Mucosa of gallbladder (tissue), 1 donor: Measurements from ENCODE around the gene RTP5. TPM values are rescaled to one million over a fixed set of nuclear protein-coding genes. Genes with fewer than 3 reads are reported as not detected.
A peak's percentile ranks its signal among the peaks of the same experiment; 100 is the strongest.

Experiments used
- DNase-seq: peaks from one replicate; pipeline ENCODE4 v3.0.0-alpha.2; 2020; ENCODE audit warnings: low spot score
- total RNA-seq: library from RNA; stranded (reverse); gene quantifications from one replicate; pipeline ENCODE4 v1.2.1, GENCODE V29; 2021
- donor health status: DM: no; HTN: no; CAD: no.

The RTP5 gene
- total RNA-seq, 1 donor from 2014 or later: not detected

- DNase-seq: no peak
Observed at GRCh38 chr2:241870611-241871537, 1.3 kb downstream of the RTP5 start.

DNA sequence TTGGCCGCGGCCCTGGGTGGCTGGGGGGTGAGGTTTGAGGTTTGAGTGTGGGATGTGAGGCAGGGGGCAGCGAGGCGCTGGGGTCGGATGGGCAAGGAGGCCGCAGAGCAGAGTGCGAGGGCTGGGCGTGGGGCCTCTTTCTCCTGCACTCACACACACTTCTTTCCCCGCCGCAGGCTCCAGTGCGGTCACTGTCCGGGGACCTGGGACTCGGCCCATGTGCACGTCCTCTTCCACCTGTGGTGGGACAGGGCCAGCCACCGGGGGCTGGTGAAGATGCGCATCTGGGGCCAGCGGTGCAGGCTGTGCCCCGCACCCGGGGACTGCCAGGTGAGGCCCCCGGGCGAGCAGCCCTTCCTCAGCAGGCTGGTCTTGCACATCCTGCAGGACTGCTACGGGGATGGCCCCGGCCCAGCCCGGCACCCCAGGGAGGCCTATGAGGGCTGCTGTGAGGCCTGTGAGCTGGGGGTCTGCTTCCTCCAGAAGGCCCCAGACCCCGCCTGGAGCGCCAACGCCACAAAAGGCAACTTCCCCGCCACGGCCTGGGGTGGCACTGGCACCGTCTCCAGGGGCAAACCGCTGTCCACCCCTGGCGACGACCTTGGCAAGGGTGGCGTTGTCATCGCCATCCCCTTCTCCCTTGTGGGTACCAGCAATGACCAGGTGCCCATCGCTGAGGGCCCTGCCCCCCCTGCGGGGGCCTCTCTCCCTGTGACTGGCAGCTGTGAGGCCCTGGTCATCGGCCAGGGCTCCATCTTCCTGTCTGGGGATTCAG, 2.2 kb downstream of the RTP5 start:
- DNase-seq: no peak

DNA sequence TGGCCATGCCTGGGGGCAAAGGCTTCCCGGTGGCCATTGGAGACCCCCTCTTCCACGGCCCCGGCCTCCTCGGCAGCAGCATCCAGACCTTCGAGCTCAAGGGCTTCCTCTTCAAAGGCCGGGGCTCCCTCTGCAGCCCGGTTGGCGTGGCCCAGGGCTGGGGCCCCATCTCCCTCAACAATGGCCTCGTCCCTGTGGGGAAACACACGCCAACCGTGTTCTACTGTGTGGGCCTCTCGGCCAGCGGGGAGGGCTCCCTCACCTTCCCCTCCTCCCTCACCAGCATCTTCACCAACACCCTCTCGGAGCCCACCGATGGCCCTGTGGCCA, 2.7 kb downstream of the RTP5 start:
- no peak for DNase-seq

DNA sequence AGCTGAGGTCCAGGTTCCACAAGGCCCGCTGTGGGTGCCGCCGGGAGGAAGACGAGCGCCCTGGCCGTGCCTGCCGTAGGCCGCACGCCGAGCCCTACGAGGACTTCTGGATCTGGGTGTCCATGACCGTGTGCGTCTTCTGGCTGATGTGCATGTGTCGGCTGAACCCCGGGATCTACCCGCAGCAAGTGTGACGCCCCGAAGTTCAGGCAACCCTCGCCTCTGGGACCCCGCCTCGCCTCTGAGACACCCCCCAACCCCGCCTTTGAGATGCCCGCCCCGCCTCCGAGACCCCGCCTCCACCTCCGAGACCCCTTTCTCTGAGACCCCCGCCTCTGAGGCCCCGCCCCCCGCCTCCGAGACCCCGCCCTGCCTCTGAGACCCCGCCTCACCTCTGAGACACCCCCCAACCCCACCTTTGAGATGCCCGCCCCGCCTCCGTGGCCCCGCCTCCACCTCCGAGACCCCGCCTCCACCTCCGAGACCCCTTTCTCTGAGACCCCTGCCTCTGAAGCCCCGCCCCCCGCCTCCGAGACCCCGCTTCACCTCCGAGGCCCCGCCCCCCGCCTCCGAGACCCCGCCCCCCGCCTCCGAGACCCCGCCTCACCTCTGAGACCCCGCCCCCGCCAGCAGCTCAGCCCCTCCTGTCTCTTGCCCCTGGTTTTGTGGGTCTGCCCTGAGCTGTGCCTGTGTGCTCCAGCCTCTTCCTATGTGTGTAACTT, 3.7 kb downstream of the RTP5 start:
- DNase-seq: no peak

- no peak for DNase-seq
Observed at GRCh38 chr2:241873803-241874110, 4.2 kb downstream of the RTP5 start.

- no peak for DNase-seq
Observed at GRCh38 chr2:241874277-241874925, 4.9 kb downstream of the RTP5 start.

- DNase-seq: peak; percentile 48
Observed at GRCh38 chr2:241875754-241876527, 6.4 kb downstream of the RTP5 start.

- DNase-seq: no peak
Observed at GRCh38 chr2:241876528-241877196, 7.1 kb downstream of the RTP5 start.

GRCh38 chr2:241877197-241877685, 7.7 kb downstream of the RTP5 start:
- no peak for DNase-seq

GRCh38 chr2:241877989-241878970, 8.8 kb downstream of the RTP5 start:
- peak; percentile 60 for DNase-seq

DNA sequence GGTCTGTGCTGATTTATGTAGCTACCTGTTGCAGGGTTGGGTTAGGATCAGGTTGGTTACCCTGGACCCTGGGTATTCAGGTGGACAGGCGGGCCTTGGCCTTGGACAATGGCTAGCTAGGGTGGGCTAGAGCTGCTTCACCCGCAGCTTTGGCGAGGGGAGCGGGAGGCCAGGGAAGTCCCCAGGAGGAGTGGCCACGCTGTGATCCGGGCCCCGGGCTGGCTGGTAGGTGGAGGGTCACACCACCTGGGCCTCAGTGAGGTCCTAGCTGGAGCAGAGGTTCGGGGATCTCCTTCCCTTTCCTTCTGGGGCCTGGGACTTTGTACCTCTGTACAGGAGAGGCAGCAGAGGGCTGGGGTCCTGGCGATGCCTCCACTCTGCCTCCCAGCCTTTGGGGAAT, 9.8 kb downstream of the RTP5 start:
- DNase-seq: no peak

- DNase-seq: no peak
Observed at GRCh38 chr2:241880311-241881073, 11.0 kb downstream of the RTP5 start.

DNA sequence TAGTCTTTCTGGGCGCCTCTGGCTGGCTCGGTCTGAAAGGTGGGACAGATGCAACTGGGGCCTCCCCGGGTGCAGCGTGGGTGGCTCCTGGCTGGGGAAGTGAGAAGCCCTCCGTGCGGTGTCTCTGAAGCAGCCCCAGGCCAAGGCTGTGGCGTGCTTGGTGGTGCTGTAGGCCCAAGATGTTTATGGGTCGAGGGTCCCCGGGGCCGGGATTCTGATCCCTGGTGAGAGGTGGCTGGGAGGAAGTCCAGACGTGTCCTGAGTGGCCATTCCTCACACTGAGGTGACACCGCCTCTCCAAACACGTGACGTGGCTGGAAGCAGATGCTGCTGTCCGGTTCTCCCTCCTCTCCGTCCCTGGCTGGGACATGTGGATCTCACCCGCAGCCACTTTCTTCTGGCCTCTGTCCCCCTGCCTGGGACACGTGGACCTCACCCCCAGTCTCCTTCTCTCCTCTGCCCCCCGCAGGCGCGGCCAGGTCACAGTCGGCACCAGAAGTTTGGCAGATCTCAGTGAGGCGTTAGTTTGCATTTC, 12.6 kb downstream of the RTP5 start:
- peak; percentile 70 for DNase-seq

DNA sequence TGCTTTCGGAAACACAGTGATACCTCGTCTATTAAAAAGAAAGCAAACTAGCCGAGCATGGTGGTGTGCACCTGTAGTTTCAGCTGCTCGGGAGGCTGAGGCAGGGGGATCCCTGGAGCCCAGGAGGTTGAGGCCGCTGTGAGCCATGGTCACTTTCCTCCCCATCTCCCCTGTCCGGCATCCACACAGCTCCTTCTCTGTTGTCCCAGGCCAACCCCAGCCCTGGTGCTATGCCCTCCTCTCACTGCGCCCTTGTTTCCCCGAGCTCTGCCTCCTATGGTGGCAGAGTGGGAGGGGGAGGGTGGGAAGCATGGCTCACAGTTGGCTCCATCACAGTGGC, 15.4 kb downstream of the RTP5 start:
- DNase-seq: no peak

- DNase-seq: no peak
Observed at GRCh38 chr2:241885291-241885945, 15.9 kb downstream of the RTP5 start.

DNA sequence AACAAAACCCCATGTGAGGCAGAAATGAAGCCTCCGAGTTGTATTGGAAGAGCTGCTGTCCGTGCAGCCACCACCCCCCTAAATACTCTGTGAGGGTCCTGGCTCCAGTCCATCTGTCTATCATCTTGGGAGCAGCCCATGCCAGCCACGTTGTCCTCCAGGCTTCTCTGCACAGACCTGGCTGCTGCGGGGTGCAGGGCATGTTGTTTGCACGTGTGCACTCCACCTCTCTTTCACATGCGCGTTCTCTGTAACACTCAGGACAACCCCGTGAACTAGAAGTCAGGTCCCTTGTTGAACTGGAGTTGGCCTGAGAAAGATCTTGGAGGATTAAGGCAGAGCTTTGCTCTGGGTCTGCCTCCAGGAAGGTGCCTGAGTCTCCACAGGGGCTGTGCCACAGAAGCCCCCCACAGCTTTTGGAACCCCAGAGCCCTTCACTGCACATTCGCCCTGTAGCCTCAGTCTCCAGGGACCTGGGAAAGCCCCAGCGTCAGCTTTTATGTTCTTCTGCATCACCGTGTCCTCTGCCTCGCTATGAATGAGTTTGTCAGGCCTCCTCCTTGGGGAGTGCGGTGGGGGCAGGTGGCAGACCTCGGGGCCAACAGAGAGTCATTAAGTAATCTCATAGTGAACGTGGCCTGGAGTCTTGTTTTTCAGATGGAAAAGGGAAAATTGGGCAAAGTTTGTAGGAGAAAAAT, 16.6 kb downstream of the RTP5 start:
- DNase-seq: no peak

DNA sequence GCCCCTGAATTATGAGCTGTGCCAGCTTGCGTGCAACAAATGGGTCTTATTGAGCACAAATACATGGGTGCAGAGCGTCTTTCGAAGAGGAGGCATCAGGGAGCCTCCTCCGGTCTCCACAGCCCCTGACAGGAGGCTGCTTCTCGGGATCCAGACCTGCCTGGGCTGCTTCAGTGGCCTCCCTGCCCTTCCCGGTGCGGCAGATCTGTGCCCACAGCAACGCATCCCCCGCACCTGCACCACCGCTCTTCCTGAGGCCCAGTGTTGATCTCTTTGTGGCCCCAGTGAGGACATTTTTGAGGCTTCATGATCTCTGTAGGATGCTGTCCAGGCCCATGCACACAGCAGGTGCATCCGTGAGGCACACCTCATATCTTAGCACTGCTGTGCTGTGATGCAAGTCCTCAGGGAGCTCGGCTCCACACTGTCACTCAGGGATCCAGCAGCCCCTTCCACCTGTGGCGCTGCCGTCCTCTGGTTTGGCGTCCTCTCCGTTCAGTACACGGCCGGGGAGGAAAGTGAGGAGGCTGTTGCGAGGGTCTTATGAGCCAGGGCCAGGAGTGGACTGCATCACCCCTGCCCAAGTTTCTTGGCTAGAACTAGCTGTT, 17.4 kb downstream of the RTP5 start:
- DNase-seq: no peak
